Glutamatergic neuron (in vitro differentiated cells): ENCODE data around the gene NAT14. TPM values are rescaled to one million over a fixed set of nuclear protein-coding genes. Genes with fewer than 3 reads are reported as not detected.
"Not testable (repeated sequence)": the region's sequence is repeated elsewhere in the genome, so short reads cannot be mapped to it uniquely, and the experiment has no call there.

Experiments used
- DNase-seq: peaks from one replicate; pipeline ENCODE4 v3.0.0; 2022
- H3K27ac Mint-ChIP-seq: one replicate; pipeline ENCODE4 v1.8.0; 2020; ENCODE audit warnings: mild to moderate bottlenecking, mixed read lengths, inconsistent platforms; ENCODE audit not compliant: unreplicated experiment
- H3K27me3 Mint-ChIP-seq: one replicate; pipeline ENCODE4 v1.8.0; 2020; ENCODE audit warnings: mild to moderate bottlenecking, moderate library complexity, mixed read lengths, inconsistent platforms; ENCODE audit not compliant: unreplicated experiment
- H3K36me3 Mint-ChIP-seq: one replicate; pipeline ENCODE4 v1.8.0; 2020; ENCODE audit warnings: mild to moderate bottlenecking, mixed read lengths, inconsistent platforms; ENCODE audit not compliant: unreplicated experiment
- H3K4me1 Mint-ChIP-seq: one replicate; pipeline ENCODE4 v1.8.0; 2020; ENCODE audit warnings: mild to moderate bottlenecking, low read depth, mixed read lengths, inconsistent platforms; ENCODE audit not compliant: unreplicated experiment
- H3K4me3 Mint-ChIP-seq: one replicate; pipeline ENCODE4 v1.8.0; 2020; ENCODE audit warnings: mild to moderate bottlenecking, mixed read lengths, inconsistent platforms; ENCODE audit not compliant: unreplicated experiment
- H3K9me3 Mint-ChIP-seq: one replicate; pipeline ENCODE4 v1.8.0; 2020; ENCODE audit warnings: mild to moderate bottlenecking, moderate library complexity, mixed read lengths, inconsistent platforms; ENCODE audit not compliant: unreplicated experiment
- CTCF ChIP-seq: fragments of 200-600 bp; sonication (generic); IDR thresholded peaks from one replicate; pipeline ENCODE4 v1.5.0; 2021; ENCODE audit not compliant: partially characterized antibody, unreplicated experiment
- total RNA-seq: library from RNA; stranded (reverse); fragmentation: NEBNext Ultra II Directional; extraction: Animal tissue kit (Norgen Biotek cat#: 25700); gene quantifications from one replicate; pipeline ENCODE4 v1.2.1, GENCODE V29; 2021; ENCODE audit not compliant: unreplicated experiment

Gene NAT14
- total RNA-seq, 1 donor from 2014 or later = 125 TPM

- Mint-ChIP-seq H3K4me3 (no peak overlapping the region), H3K9me3 (peaks cover 2% of the 10 kb centered on the region), H3K27me3 (peaks cover 2% of the 10 kb centered on the region), H3K4me1 (peaks cover 2% of the 10 kb centered on the region), H3K27ac (no peak overlapping the region), H3K36me3 (no peaks in the 10 kb centered on the region)
- TF ChIP-seq CTCF = no peak
- no peak for DNase-seq
These were observed 42.4 kb downstream of the NAT14 start for GRCh38 chr19:55527197-55528029.

- peaks cover 2% of the 10 kb centered on the region for H3K9me3 Mint-ChIP-seq
- H3K36me3 Mint-ChIP-seq = no peaks in the 10 kb centered on the region
- peak; percentile 58 for DNase-seq
- peaks cover 2% of the 10 kb centered on the region for H3K4me1 Mint-ChIP-seq
- no peak overlapping the region for H3K4me3 Mint-ChIP-seq
- peaks cover 2% of the 10 kb centered on the region for H3K27me3 Mint-ChIP-seq
- no peak overlapping the region for H3K27ac Mint-ChIP-seq
- TF ChIP-seq CTCF = no peak
These were observed 43.2 kb downstream of the NAT14 start for GRCh38 chr19:55528030-55528803.

- no peak for TF ChIP-seq CTCF
- no peak overlapping the region for H3K4me3 Mint-ChIP-seq
- H3K27ac Mint-ChIP-seq = no peak overlapping the region
- DNase-seq = no peak
- no peaks in the 10 kb centered on the region for H3K36me3 Mint-ChIP-seq
- peaks cover 2% of the 10 kb centered on the region for H3K4me1 Mint-ChIP-seq
- peaks cover 5% of the 10 kb centered on the region for H3K9me3 Mint-ChIP-seq
- H3K27me3 Mint-ChIP-seq = peaks cover 2% of the 10 kb centered on the region
These were observed 44.7 kb downstream of the NAT14 start for GRCh38 chr19:55529636-55530234.

GRCh38 chr19:55530996-55531395 is 46.0 kb downstream of the NAT14 start:
- H3K27me3 Mint-ChIP-seq = no peaks in the 10 kb centered on the region
- no peak for DNase-seq
- H3K27ac Mint-ChIP-seq = no peak overlapping the region
- no peaks in the 10 kb centered on the region for H3K36me3 Mint-ChIP-seq
- peaks cover 3% of the 10 kb centered on the region for H3K9me3 Mint-ChIP-seq
- no peak for TF ChIP-seq CTCF
- H3K4me3 Mint-ChIP-seq = no peak overlapping the region
- H3K4me1 Mint-ChIP-seq = no peaks in the 10 kb centered on the region

- not testable (repeated sequence) for H3K4me3 Mint-ChIP-seq, H3K27ac Mint-ChIP-seq
These were observed 49.3 kb downstream of the NAT14 start for GRCh38 chr19:55534280-55534679.

More at GRCh38 chr19:55534280-55534679, 49.3 kb downstream of the NAT14 start:
- H3K9me3 Mint-ChIP-seq, H3K36me3 Mint-ChIP-seq, DNase-seq, H3K27me3 Mint-ChIP-seq, H3K4me1 Mint-ChIP-seq: not testable (repeated sequence)
